Right atrium auricular region (tissue), 2 donors: ENCODE measurements around the gene ANKRD66. TPM values are rescaled to one million over a fixed set of nuclear protein-coding genes. Genes with fewer than 3 reads are reported as not detected.

Source experiments
- DNase-seq: peaks from one replicate; pipeline ENCODE4 v3.0.0-alpha.2; 2019; ENCODE audit warnings: low spot score
- H3K27ac ChIP-seq, 2 donors: fragments of 200-600 bp; sonication (generic); 1 replicate in 1 of 2; 2 replicates in 1 of 2; pipeline ENCODE4 v1.5.1; 2016 to 2019
- H3K27me3 ChIP-seq, 2 donors: fragments of 200-600 bp; sonication (generic); one replicate each; pipeline versions ENCODE4 v1.5.1 to v1.6.0; 2017 to 2019
- H3K36me3 ChIP-seq: fragments of 200-600 bp; sonication (generic); one replicate; pipeline ENCODE4 v1.5.1; 2016
- H3K4me1 ChIP-seq, 2 donors: fragments of 200-600 bp; sonication (generic); one replicate each; pipeline versions ENCODE4 v1.5.1 to v1.6.0; 2017 to 2019
- H3K4me3 ChIP-seq, 2 donors: fragments of 200-600 bp; sonication (generic); 1 replicate in 1 of 2; 2 replicates in 1 of 2; pipeline ENCODE4 v1.5.1; 2017 to 2019; ENCODE audit warnings: mild to moderate bottlenecking in 1 of 2, moderate library complexity in 1 of 2
- H3K9me3 ChIP-seq, 2 donors: fragments of 200-600 bp; sonication (generic); one replicate each; pipeline ENCODE4 v1.5.1; 2019
- CTCF ChIP-seq, 2 donors: fragments of 200-600 bp; sonication (generic); IDR thresholded peaks; one replicate each; pipeline ENCODE4 v1.5.1; 2019; ENCODE audit warnings: antibody characterized with exemption in 2 of 2
- total RNA-seq, 2 donors: library from RNA; depleted of rRNA; stranded (reverse); fragments of >200 nt; gene quantifications; one replicate each; pipeline ENCODE4 v1.1.0, GENCODE V29; 2016

ANKRD66 gene
- total RNA-seq, 2 donors from 2014 or later, result not detected

GRCh38 chr6:46755865-46756264 is 9.1 kb downstream of the ANKRD66 start:
- H3K4me1 ChIP-seq, result peaks cover 0 to 14% of the 10 kb centered on the region in 2 donors
- H3K36me3 ChIP-seq, result no peaks in the 10 kb centered on the region
- H3K9me3 ChIP-seq, result no peaks in the 10 kb centered on the region
- H3K27ac ChIP-seq, result no peak overlapping the region
- no peak for DNase-seq
- TF ChIP-seq CTCF (IDR thresholded peaks at IDR 0.05), result no peak
- no peak overlapping the region for H3K4me3 ChIP-seq
- H3K27me3 ChIP-seq, result no peaks in the 10 kb centered on the region

- no peaks in the 10 kb centered on the region for H3K9me3 ChIP-seq
- H3K4me3 ChIP-seq, result no peak overlapping the region
- no peaks in the 10 kb centered on the region for H3K36me3 ChIP-seq
- H3K27me3 ChIP-seq, result no peaks in the 10 kb centered on the region
- no peak for TF ChIP-seq CTCF (IDR thresholded peaks at IDR 0.05)
- peaks cover 0 to 14% of the 10 kb centered on the region in 2 donors for H3K4me1 ChIP-seq
- no peak overlapping the region for H3K27ac ChIP-seq
- DNase-seq, result no peak
Measured at GRCh38 chr6:46756469-46757213, 9.9 kb downstream of the ANKRD66 start.

DNA sequence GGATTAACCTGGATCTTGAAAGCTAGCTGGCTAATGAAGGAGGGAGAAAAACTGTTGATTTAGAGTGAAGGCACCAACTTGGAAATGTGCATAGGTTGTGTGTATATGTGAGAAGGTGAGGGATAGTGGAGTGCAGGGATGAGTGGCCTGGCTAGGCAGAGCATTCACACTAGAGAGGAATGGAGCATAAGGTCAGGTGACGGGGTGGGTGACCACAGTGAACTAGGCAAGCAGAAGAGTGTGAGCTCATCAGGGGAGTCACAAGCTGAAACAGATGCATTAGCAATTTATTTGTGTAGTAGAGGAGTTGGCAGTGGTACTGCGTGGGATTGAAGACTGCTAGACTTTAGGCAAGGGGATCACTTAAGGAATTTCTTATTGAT is 10.5 kb downstream of the ANKRD66 start:
- no peaks in the 10 kb centered on the region for H3K36me3 ChIP-seq
- H3K27me3 ChIP-seq, result no peaks in the 10 kb centered on the region
- peaks cover 0 to 14% of the 10 kb centered on the region in 2 donors for H3K4me1 ChIP-seq
- H3K9me3 ChIP-seq, result no peaks in the 10 kb centered on the region
- TF ChIP-seq CTCF (IDR thresholded peaks at IDR 0.05), result no peak
- DNase-seq, result no peak
- H3K27ac ChIP-seq, result no peak overlapping the region
- H3K4me3 ChIP-seq, result no peak overlapping the region

DNA sequence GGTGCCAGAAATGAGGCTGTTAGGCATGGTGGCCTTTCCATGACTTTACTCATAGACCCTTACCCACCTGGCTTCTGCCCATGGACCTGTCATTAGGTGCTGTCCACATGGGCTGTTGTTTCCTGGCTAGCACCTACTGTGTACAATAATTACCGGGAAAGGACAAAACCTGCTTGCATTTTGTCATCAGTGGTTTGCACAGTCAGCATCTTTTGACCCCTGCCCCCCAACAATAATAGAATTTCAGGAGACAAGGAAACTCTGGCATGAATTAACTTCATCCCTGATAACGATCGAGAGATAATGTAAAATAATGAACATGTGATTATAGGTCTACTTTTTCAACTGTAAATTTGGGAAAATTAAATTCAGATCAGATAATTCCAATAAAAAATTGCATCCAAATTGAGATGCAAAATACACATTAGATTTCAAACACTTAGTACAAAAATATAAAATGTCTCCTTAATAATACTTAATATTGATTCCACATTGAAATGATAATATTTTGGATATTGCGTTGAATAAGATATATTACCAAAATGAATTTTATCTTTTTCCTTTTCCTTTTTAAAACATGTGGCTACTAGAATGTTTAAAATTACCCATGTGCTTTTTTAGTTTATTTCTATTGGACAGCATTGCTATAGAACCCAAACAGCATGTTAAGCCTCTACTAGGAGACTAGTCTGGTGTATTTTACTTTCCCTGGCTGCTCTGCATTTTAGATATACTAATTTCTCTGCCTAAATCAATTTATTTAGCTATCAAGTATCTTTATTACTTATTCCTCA is 12.4 kb downstream of the ANKRD66 start:
- DNase-seq, result no peak
- Histone ChIP-seq H3K36me3 (no peaks in the 10 kb centered on the region), H3K9me3 (no peaks in the 10 kb centered on the region), H3K27ac (no peak overlapping the region), H3K4me1 (peaks cover 0 to 14% of the 10 kb centered on the region in 2 donors), H3K4me3 (no peak overlapping the region), H3K27me3 (no peaks in the 10 kb centered on the region)
- no peak for TF ChIP-seq CTCF (IDR thresholded peaks at IDR 0.05)

DNA sequence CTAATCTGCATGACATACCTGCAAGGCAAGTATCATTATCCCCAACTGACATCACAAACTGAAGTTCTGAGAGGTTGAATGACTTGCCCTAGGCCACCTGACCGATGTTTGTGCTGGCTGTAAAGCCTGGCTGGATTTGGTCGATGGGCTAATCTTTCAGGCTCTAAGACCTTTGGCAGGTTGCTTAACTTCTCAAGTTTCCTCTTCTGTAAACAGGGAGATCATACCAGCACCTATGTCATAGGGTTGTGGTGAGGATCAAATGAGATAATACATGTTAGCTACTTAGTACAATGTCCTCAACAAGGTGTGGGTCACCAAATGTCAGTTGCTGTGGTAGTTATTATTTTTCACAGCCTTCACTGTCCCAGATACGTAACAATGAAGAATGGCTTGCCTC is 14.2 kb downstream of the ANKRD66 start:
- no peaks in the 10 kb centered on the region for H3K36me3 ChIP-seq
- TF ChIP-seq CTCF (IDR thresholded peaks at IDR 0.05), result no peak
- no peaks in the 10 kb centered on the region for H3K27me3 ChIP-seq
- peaks cover 0 to 14% of the 10 kb centered on the region in 2 donors for H3K4me1 ChIP-seq
- no peak overlapping the region for H3K27ac ChIP-seq
- no peak for DNase-seq
- H3K4me3 ChIP-seq, result no peak overlapping the region
- H3K9me3 ChIP-seq, result no peaks in the 10 kb centered on the region
